ENCODE results near the gene PKNOX2.

Gene PKNOX2

DNA sequence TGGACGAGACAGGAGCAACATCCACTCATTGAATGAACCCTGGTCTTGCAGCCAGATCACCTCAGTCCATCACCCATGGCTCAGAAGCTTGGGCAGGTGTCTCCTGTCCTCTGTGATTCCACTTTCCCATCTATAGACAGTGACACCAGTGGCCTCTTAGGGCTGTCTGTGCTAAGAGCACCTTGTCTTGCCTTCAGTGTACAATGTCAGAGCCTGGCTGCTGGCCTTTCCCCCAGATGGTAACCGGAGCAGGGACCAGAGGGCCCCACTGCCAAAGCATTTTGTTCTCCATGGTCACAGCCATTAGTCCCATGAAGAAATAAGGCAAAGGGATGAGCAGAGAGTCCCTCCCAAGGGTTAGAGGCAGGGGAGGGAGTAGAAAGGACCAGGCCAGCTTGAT is 35.4 kb downstream of the PKNOX2 start:
- no peak overlapping the region for H3K4me3 ChIP-seq (replicated peaks in 1 of 2; ENCODE audit: low read depth in 2 of 2, low read length in 2 of 2)
- no peak for DNase-seq (ENCODE audit: low read depth in 2 of 2)
- TF ChIP-seq, protein P1, sequence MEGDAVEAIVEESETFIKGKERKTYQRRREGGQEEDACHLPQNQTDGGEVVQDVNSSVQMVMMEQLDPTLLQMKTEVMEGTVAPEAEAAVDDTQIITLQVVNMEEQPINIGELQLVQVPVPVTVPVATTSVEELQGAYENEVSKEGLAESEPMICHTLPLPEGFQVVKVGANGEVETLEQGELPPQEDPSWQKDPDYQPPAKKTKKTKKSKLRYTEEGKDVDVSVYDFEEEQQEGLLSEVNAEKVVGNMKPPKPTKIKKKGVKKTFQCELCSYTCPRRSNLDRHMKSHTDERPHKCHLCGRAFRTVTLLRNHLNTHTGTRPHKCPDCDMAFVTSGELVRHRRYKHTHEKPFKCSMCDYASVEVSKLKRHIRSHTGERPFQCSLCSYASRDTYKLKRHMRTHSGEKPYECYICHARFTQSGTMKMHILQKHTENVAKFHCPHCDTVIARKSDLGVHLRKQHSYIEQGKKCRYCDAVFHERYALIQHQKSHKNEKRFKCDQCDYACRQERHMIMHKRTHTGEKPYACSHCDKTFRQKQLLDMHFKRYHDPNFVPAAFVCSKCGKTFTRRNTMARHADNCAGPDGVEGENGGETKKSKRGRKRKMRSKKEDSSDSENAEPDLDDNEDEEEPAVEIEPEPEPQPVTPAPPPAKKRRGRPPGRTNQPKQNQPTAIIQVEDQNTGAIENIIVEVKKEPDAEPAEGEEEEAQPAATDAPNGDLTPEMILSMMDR (IDR thresholded peaks at IDR 0.05; ENCODE audit: low read depth, low read length), result no peak

DNA sequence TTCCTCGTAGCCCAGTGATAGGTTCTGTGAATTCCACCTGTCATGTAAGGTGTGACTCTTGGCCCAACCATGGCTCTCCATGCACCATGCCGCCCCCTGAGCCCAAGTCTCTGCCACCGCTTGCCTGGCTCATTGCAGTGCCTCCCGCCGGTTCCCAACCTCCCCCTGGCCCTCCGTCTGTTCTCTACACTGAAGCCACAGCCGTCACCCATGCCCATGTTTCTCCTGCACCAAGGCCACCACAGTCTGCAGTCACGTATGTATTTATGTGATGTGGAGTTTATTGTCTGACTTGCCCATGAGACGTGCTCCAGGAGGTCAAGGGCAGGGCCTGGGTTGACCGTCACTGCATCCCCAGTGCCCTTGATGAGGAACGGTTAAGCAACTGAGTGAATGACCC is 35.9 kb downstream of the PKNOX2 start:
- H3K4me3 ChIP-seq (replicated peaks in 1 of 2; ENCODE audit: low read depth in 2 of 2, low read length in 2 of 2), result no peak overlapping the region
- DNase-seq (ENCODE audit: low read depth in 2 of 2), result no peak
- TF ChIP-seq, protein P1 (IDR thresholded peaks at IDR 0.05; ENCODE audit: low read depth, low read length), result no peak

GRCh38 chr11:125201525-125202141 is 37.1 kb downstream of the PKNOX2 start:
- DNase-seq (ENCODE audit: low read depth in 2 of 2), result peak in 1 of 2 donors; percentile 33
- TF ChIP-seq, protein P1 (IDR thresholded peaks at IDR 0.05; ENCODE audit: low read depth, low read length), result no peak
- H3K4me3 ChIP-seq (replicated peaks in 1 of 2; ENCODE audit: low read depth in 2 of 2, low read length in 2 of 2), result no peak overlapping the region

- no peak overlapping the region for H3K4me3 ChIP-seq (replicated peaks in 1 of 2; ENCODE audit: low read depth in 2 of 2, low read length in 2 of 2)
- DNase-seq (ENCODE audit: low read depth in 2 of 2), result no peak
- TF ChIP-seq, protein P1 (IDR thresholded peaks at IDR 0.05; ENCODE audit: low read depth, low read length), result no peak
Measured at GRCh38 chr11:125202362-125202880, 37.9 kb downstream of the PKNOX2 start.

- no peak overlapping the region for H3K4me3 ChIP-seq (replicated peaks in 1 of 2; ENCODE audit: low read depth in 2 of 2, low read length in 2 of 2)
- DNase-seq (ENCODE audit: low read depth in 2 of 2), result no peak
- TF ChIP-seq, protein P1 (IDR thresholded peaks at IDR 0.05; ENCODE audit: low read depth, low read length), result no peak
Measured at GRCh38 chr11:125202977-125203376, 38.4 kb downstream of the PKNOX2 start.

- no peak overlapping the region for H3K4me3 ChIP-seq (replicated peaks in 1 of 2; ENCODE audit: low read depth in 2 of 2, low read length in 2 of 2)
- TF ChIP-seq, protein P1 (IDR thresholded peaks at IDR 0.05; ENCODE audit: low read depth, low read length), result no peak
- peak; percentile 4 to 57 for DNase-seq (ENCODE audit: low read depth in 2 of 2)
Measured at GRCh38 chr11:125207866-125208425, 43.4 kb downstream of the PKNOX2 start.

All from cardiac fibroblast (primary cell).